SK-N-SH (cell line): ENCODE results near the gene REN. TPM values are rescaled to one million over a fixed set of nuclear protein-coding genes. Genes with fewer than 3 reads are reported as not detected.

Experiments
- CTCF ChIA-PET: fragments of 300-600, 350-600 bp; formaldehyde crosslinking; extraction: SDS; loops from one replicate; lab custom pipeline; 2021; lab: Yijun Ruan, JAX
- POLR2A ChIA-PET: fragments of 350-600 bp; sonication (Branson Sonifier 250); formaldehyde crosslinking; extraction: SDS; loops from one replicate; lab custom pipeline; 2020; ENCODE audit warnings: antibody characterized with exemption, inconsistent platforms; lab: Yijun Ruan, JAX
- DNase-seq: peaks from one replicate; pipeline ENCODE4 v3.0.0; 2012
- H2AFZ ChIP-seq: fragments of 200-600 bp; sonication (generic); 2 replicates; pipeline ENCODE4 v1.8.1; 2016; ENCODE audit warnings: antibody characterized with exemption, mild to moderate bottlenecking, low read depth
- H3F3A ChIP-seq: fragments of 200-600 bp; sonication (generic); replicated peaks from 2 replicates; pipeline ENCODE3; 2016; ENCODE audit warnings: antibody characterized with exemption, mild to moderate bottlenecking; ENCODE audit not compliant: insufficient read depth
- H3K27ac ChIP-seq, 2 experiments: fragments of 200-500 bp in 1 of 2; fragments of 200-600 bp in 1 of 2; sonication (Bioruptor generic) in 1 of 2; sonication (generic), shearing (Covaris generic) in 1 of 2; 2 replicates each; pipeline versions ENCODE4 v1.5.1 to v1.6.1; 2014 to 2016; ENCODE audit warnings: low read depth in 2 of 2, inconsistent platforms in 1 of 2, low read length in 1 of 2, mild to moderate bottlenecking in 1 of 2, mixed read lengths in 1 of 2
- H3K27me3 ChIP-seq: fragments of 200-600 bp; sonication (generic), shearing (Covaris generic); 2 replicates; pipeline ENCODE4 v1.6.1; 2016; ENCODE audit warnings: mixed run types; ENCODE audit not compliant: insufficient read depth
- H3K36me3 ChIP-seq, 2 experiments: fragments of 200-500 bp in 1 of 2; fragments of 200-600 bp in 1 of 2; sonication (Bioruptor generic) in 1 of 2; sonication (generic) in 1 of 2; replicated peaks in 1 of 2; 2 replicates each; pipeline versions ENCODE3 to v1.5.1; 2014 to 2016; ENCODE audit warnings: low read length in 1 of 2, mild to moderate bottlenecking in 1 of 2; ENCODE audit not compliant: insufficient read depth in 2 of 2, control insufficient read depth in 1 of 2
- H3K4me1 ChIP-seq, 2 experiments: fragments of 200-500 bp in 1 of 2; fragments of 200-600 bp in 1 of 2; sonication (Bioruptor generic) in 1 of 2; sonication (generic), shearing (Covaris generic) in 1 of 2; 2 replicates each; pipeline versions ENCODE4 v1.5.1 to v1.6.1; 2014 to 2016; ENCODE audit warnings: low read depth in 1 of 2, low read length in 1 of 2, mixed run types in 1 of 2; ENCODE audit not compliant: insufficient read depth in 2 of 2, control insufficient read depth in 1 of 2
- H3K4me2 ChIP-seq: fragments of 200-600 bp; sonication (generic), shearing (Covaris generic); 2 replicates; pipeline ENCODE4 v1.6.1; 2017; ENCODE audit warnings: mixed run types
- H3K4me3 ChIP-seq, 2 experiments: fragments of 200-500 bp in 1 of 2; fragments of 200-600 bp in 1 of 2; sonication (Bioruptor generic) in 1 of 2; sonication (generic), shearing (Covaris generic) in 1 of 2; 2 replicates each; pipeline versions ENCODE4 v1.5.1 to v1.8.1; 2014 to 2016; ENCODE audit warnings: low read depth in 2 of 2, inconsistent platforms in 1 of 2, low read length in 1 of 2, mild to moderate bottlenecking in 1 of 2, mixed read lengths in 1 of 2, moderate library complexity in 1 of 2
- H3K79me2 ChIP-seq: fragments of 200-600 bp; sonication (generic); 2 replicates; pipeline ENCODE4 v1.8.1; 2017; ENCODE audit warnings: mild to moderate bottlenecking; ENCODE audit not compliant: insufficient read depth
- H3K9ac ChIP-seq: fragments of 200-600 bp; sonication (generic); 2 replicates; pipeline ENCODE4 v1.6.1; 2017; ENCODE audit warnings: mixed run types
- H3K9me2 ChIP-seq: fragments of 200-600 bp; sonication (generic); 2 replicates; pipeline ENCODE4 v1.6.1; 2017; ENCODE audit warnings: mixed run types
- H3K9me3 ChIP-seq: fragments of 200-600 bp; sonication (generic); 2 replicates; pipeline ENCODE4 v1.6.1; 2017; ENCODE audit warnings: mixed run types, mild to moderate bottlenecking, moderate library complexity
- H4K20me1 ChIP-seq: fragments of 200-600 bp; sonication (generic); 2 replicates; pipeline ENCODE4 v1.6.1; 2017; ENCODE audit warnings: mild to moderate bottlenecking, mixed run types; ENCODE audit not compliant: insufficient read depth
- CTCF ChIP-seq: fragments of 200-600 bp; sonication (generic); IDR thresholded peaks from 2 replicates; pipeline ENCODE4 v1.6.1; 2017; ENCODE audit warnings: antibody characterized with exemption, mild to moderate bottlenecking, moderate library complexity
- EP300 ChIP-seq, 2 experiments: IDR thresholded peaks; 2 replicates each; pipeline versions ENCODE4 v1.4.0 to v1.6.1; 2012; ENCODE audit warnings: borderline replicate concordance in 1 of 2, low read depth in 1 of 2, low read length in 1 of 2
- EZH2phosphoT487 ChIP-seq: fragments of 200-600 bp; sonication (generic); IDR thresholded peaks from 2 replicates; pipeline ENCODE4 v1.6.1; 2017; ENCODE audit warnings: low read depth, mixed run types, mild to moderate bottlenecking, antibody characterized with exemption, moderate library complexity, borderline replicate concordance
- FOXM1 ChIP-seq: IDR thresholded peaks from 2 replicates; pipeline ENCODE4 v1.4.0; 2012; ENCODE audit warnings: low read depth, mild to moderate bottlenecking
- GABPA ChIP-seq: IDR thresholded peaks from 2 replicates; pipeline ENCODE4 v1.4.0; 2012; ENCODE audit warnings: low read depth, mild to moderate bottlenecking
- GATA2 ChIP-seq: sonication (generic); formaldehyde crosslinking; IDR thresholded peaks from 2 replicates; pipeline ENCODE4 v1.5.0; 2020; ENCODE audit warnings: mild to moderate bottlenecking, missing genetic modification reagents
- MEF2A ChIP-seq: IDR thresholded peaks from 2 replicates; pipeline ENCODE4 v1.4.0; 2012; ENCODE audit warnings: low read depth, borderline replicate concordance
- MXI1 ChIP-seq: IDR thresholded peaks from 2 replicates; pipeline ENCODE4 v1.6.1; 2012; ENCODE audit warnings: mild to moderate bottlenecking, low read depth, low read length, improper control_type of control experiment
- NRF1 ChIP-seq: IDR thresholded peaks from 2 replicates; pipeline ENCODE4 v1.6.1; 2012; ENCODE audit warnings: low read depth, mild to moderate bottlenecking, low read length
- PBX3 ChIP-seq: IDR thresholded peaks from 2 replicates; pipeline ENCODE4; 2012
- POLR2AphosphoS5 ChIP-seq: IDR thresholded peaks from 2 replicates; pipeline ENCODE4 v1.6.1; 2012; ENCODE audit warnings: low read depth, low read length
- RAD21 ChIP-seq: IDR thresholded peaks from 2 replicates; pipeline ENCODE4 v1.6.1; 2012; ENCODE audit warnings: mild to moderate bottlenecking, low read length
- TCF12 ChIP-seq: IDR thresholded peaks from 2 replicates; pipeline ENCODE4 v1.4.0; 2012
- YY1 ChIP-seq: IDR thresholded peaks from 2 replicates; pipeline ENCODE4 v1.4.0; 2012; ENCODE audit warnings: low read depth, mild to moderate bottlenecking
- WGBS: methylation state at CpG from one replicate; pipeline ENCODE4 v1.1.6; 2017; ENCODE audit warnings: low lambda C conversion rate; 5-methylcytosine and 5-hydroxymethylcytosine counted together
- polyA plus RNA-seq, 3 experiments: library from polyadenylated mRNA; depleted of rRNA; stranded (reverse); fragments of >200 nt; gene quantifications; 2 replicates each; pipeline ENCODE4 v1.2.3, GENCODE V29; 2012
- TF ChIP-seq, protein P1 (sequence below): IDR thresholded peaks from 2 replicates; pipeline ENCODE4 v1.6.1; 2012; ENCODE audit warnings: mild to moderate bottlenecking, low read depth, low read length, moderate library complexity
- TF ChIP-seq, protein P2 (sequence below): fragments of 150-350 bp; IDR thresholded peaks from 2 replicates; pipeline ENCODE4 v1.6.1; 2017; ENCODE audit warnings: antibody characterized with exemption, low read length, low read depth, borderline replicate concordance
- TF ChIP-seq, protein P3 (sequence below): IDR thresholded peaks from 2 replicates; pipeline ENCODE4 v1.4.0; 2012; ENCODE audit warnings: low read depth, borderline replicate concordance

REN gene
- polyA plus RNA-seq, 1 of the 3 experiments (the other 2 are of a cell fraction), result not detected

DNA sequence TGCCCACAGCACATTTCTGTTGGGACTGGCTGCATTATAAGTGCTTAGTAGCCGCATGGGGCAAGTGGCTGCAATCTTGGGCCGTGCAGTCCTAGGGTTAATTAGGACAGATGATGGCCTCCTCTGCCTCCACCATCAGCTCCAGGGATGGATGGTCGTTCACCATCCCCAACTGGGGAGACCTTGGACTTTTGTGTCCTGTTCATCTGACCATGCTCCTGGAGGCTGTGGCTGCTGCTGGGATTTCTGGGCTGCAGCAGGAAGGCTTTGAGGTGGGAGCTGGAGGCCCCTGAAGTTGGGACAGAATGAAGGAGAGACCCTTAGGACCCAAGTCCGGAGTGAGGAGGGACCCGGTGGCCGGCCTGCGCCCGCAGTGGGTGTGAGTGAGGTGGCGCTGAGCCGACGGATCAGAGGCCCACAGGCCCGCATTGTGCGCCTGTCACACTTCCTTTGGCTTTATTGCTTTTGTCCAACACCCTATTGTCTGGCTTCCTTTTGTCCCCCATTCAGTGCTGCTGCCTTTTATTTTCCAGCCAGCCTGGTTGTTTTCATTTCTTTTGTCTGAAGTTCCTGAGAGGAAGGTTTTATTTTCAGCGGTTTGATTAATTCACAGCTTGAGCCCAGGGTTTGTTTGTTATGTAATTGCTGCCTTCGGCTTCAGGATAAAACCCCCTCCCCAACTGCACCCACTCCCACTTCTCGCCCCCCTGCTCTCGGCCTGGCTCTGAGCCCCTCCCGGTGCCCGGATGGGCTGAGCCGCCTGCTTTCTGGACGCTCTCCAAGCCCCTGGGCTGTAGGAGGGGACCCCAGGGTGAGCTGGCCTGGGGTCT lies 57.6 kb downstream of the REN start:
- Histone ChIP-seq H3F3A (no peaks in the 10 kb centered on the region), H4K20me1 (no peaks in the 10 kb centered on the region), H3K9me2 (no peaks in the 10 kb centered on the region), H3K27me3 (no peaks in the 10 kb centered on the region), H3K4me1 (peaks cover 10 to 12% of the 10 kb centered on the region in 2 experiments; a peak in 2 of 4 replicates), H3K4me3 (no peak overlapping the region), H3K27ac (no peak overlapping the region), H2AFZ (no peak overlapping the region), H3K9ac (no peak overlapping the region), H3K9me3 (no peaks in the 10 kb centered on the region)
- WGBS, result 94% methylated on average over 19 of the region's 21 CpGs
- CTCF ChIA-PET, result interaction anchor here (1.3 to 3.8 kb wide), 2 partner anchors 19 to 237 kb away, joined by 7 to 20 read pairs; no protein-coding TSS in a partner anchor
- TF ChIP-seq POLR2AphosphoS5 (no peak), CTCF (no peak), MXI1 (no peak), FOXM1 (no peak), PBX3 (no peak), GABPA (no peak), RAD21 (no peak), TCF12 (no peak), GATA2 (no peak), MEF2A (no peak), EZH2phosphoT487 (no peak), NRF1 (no peak), EP300 (IDR thresholded peaks at IDR 0.05; ENCODE audit: borderline replicate concordance in 1 of 2, low read depth in 1 of 2, low read length in 1 of 2) (no peak), YY1 (no peak)
- TF ChIP-seq, protein P1, sequence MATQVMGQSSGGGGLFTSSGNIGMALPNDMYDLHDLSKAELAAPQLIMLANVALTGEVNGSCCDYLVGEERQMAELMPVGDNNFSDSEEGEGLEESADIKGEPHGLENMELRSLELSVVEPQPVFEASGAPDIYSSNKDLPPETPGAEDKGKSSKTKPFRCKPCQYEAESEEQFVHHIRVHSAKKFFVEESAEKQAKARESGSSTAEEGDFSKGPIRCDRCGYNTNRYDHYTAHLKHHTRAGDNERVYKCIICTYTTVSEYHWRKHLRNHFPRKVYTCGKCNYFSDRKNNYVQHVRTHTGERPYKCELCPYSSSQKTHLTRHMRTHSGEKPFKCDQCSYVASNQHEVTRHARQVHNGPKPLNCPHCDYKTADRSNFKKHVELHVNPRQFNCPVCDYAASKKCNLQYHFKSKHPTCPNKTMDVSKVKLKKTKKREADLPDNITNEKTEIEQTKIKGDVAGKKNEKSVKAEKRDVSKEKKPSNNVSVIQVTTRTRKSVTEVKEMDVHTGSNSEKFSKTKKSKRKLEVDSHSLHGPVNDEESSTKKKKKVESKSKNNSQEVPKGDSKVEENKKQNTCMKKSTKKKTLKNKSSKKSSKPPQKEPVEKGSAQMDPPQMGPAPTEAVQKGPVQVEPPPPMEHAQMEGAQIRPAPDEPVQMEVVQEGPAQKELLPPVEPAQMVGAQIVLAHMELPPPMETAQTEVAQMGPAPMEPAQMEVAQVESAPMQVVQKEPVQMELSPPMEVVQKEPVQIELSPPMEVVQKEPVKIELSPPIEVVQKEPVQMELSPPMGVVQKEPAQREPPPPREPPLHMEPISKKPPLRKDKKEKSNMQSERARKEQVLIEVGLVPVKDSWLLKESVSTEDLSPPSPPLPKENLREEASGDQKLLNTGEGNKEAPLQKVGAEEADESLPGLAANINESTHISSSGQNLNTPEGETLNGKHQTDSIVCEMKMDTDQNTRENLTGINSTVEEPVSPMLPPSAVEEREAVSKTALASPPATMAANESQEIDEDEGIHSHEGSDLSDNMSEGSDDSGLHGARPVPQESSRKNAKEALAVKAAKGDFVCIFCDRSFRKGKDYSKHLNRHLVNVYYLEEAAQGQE, result no peak
- TF ChIP-seq, protein P2, sequence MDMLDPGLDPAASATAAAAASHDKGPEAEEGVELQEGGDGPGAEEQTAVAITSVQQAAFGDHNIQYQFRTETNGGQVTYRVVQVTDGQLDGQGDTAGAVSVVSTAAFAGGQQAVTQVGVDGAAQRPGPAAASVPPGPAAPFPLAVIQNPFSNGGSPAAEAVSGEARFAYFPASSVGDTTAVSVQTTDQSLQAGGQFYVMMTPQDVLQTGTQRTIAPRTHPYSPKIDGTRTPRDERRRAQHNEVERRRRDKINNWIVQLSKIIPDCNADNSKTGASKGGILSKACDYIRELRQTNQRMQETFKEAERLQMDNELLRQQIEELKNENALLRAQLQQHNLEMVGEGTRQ, result no peak
- TF ChIP-seq, protein P3, sequence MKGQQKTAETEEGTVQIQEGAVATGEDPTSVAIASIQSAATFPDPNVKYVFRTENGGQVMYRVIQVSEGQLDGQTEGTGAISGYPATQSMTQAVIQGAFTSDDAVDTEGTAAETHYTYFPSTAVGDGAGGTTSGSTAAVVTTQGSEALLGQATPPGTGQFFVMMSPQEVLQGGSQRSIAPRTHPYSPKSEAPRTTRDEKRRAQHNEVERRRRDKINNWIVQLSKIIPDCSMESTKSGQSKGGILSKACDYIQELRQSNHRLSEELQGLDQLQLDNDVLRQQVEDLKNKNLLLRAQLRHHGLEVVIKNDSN, result no peak
- TF ChIP-seq, all 33 proteins: peak for 0
- POLR2A ChIA-PET, result no interaction called here
- Histone ChIP-seq H3K79me2 (no peaks in the 10 kb centered on the region), H3K36me3 (no peaks in the 10 kb centered on the region), H3K4me2 (no peak overlapping the region)
- DNase-seq, result no peak
